Memory B cell (primary cell): Measurements from ENCODE around the gene PADI1.

Source experiments
- ATAC-seq: fragments of 150-1000 bp; cut with Tn5 transposase; 2 replicates; pipeline ENCODE4 v1.10.0; 2021; ENCODE audit warnings: low read depth, mild to moderate bottlenecking, moderate library complexity
- DNase-seq, 2 donors: peaks; one replicate each; pipeline ENCODE4 v3.0.0; 2022; ENCODE audit warnings: low spot score in 2 of 2
- H3K27ac Mint-ChIP-seq: one replicate; pipeline ENCODE4 v1.8.0; 2022; ENCODE audit warnings: mild to moderate bottlenecking, moderate library complexity, mixed read lengths
- H3K27me3 Mint-ChIP-seq: one replicate; pipeline ENCODE4 v1.8.0; 2022; ENCODE audit warnings: mixed read lengths
- H3K36me3 Mint-ChIP-seq: one replicate; pipeline ENCODE4 v1.8.0; 2022; ENCODE audit warnings: mild to moderate bottlenecking, mixed read lengths
- H3K4me1 Mint-ChIP-seq: one replicate; pipeline ENCODE4 v1.8.0; 2022; ENCODE audit warnings: mixed read lengths
- H3K4me3 Mint-ChIP-seq: one replicate; pipeline ENCODE4 v1.8.0; 2022; ENCODE audit warnings: mild to moderate bottlenecking, moderate library complexity, mixed read lengths
- H3K9me3 Mint-ChIP-seq: one replicate; pipeline ENCODE4 v1.8.0; 2022; ENCODE audit warnings: mixed read lengths

The PADI1 gene

GRCh38 chr1:17281775-17282181, 76.8 kb downstream of the PADI1 start:
- peaks cover 6% of the 10 kb centered on the region for H3K4me1 Mint-ChIP-seq
- H3K27me3 Mint-ChIP-seq, result peaks cover 6% of the 10 kb centered on the region
- no peaks in the 10 kb centered on the region for H3K9me3 Mint-ChIP-seq
- no peak overlapping the region for H3K27ac Mint-ChIP-seq
- DNase-seq (no peak), ATAC-seq (no peak)
- H3K36me3 Mint-ChIP-seq, result no peaks in the 10 kb centered on the region
- H3K4me3 Mint-ChIP-seq, result no peak overlapping the region

DNA sequence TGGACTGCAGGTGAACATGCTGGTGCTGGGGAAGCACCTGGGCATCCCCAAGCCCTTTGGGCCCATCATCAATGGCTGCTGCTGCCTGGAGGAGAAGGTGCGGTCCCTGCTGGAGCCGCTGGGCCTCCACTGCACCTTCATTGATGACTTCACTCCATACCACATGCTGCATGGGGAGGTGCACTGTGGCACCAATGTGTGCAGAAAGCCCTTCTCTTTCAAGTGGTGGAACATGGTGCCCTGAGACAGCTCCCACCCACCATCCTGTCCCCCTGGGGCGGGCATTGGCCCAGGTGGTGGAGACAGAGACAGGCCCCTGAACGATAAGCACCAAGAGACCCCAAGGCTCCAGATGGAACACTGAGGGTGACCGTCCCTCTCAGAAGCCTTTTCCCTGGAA, 77.9 kb downstream of the PADI1 start:
- no peaks in the 10 kb centered on the region for H3K9me3 Mint-ChIP-seq
- H3K27me3 Mint-ChIP-seq, result peaks cover 6% of the 10 kb centered on the region
- ATAC-seq, result no peak
- DNase-seq, result no peak
- peaks cover 6% of the 10 kb centered on the region for H3K4me1 Mint-ChIP-seq
- no peak overlapping the region for H3K4me3 Mint-ChIP-seq
- H3K27ac Mint-ChIP-seq, result no peak overlapping the region
- no peaks in the 10 kb centered on the region for H3K36me3 Mint-ChIP-seq

DNA sequence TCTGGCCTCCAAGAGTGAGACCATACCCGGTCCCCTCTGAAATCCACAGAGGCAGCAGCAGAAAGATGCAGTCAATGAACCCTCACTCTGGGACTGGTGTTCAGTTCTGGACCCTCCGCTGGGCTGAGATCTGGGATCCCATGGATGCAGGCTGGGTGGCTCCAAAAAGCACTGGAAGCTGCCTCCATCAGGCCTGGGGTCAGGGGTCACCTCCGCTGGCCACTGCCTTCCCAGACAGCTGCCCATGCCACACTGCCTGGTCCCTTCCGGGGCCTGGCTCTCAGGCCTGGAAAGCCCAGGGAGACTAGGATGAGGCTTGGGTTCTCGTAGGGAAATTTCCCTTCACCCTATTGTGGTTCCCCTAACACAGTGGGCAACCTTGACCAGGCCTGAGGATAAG, 81.7 kb downstream of the PADI1 start:
- no peak overlapping the region for H3K27ac Mint-ChIP-seq
- peaks cover 7% of the 10 kb centered on the region for H3K27me3 Mint-ChIP-seq
- DNase-seq (no peak), ATAC-seq (no peak)
- no peaks in the 10 kb centered on the region for H3K9me3 Mint-ChIP-seq
- peaks cover 6% of the 10 kb centered on the region for H3K4me1 Mint-ChIP-seq
- no peaks in the 10 kb centered on the region for H3K36me3 Mint-ChIP-seq
- H3K4me3 Mint-ChIP-seq, result no peak overlapping the region

GRCh38 chr1:17287130-17287776, 82.3 kb downstream of the PADI1 start:
- Mint-ChIP-seq H3K27me3 (peaks cover 7% of the 10 kb centered on the region), H3K36me3 (no peaks in the 10 kb centered on the region), H3K4me1 (peaks cover under 1% of the 10 kb centered on the region), H3K9me3 (no peaks in the 10 kb centered on the region), H3K4me3 (no peak overlapping the region), H3K27ac (no peak overlapping the region)
- ATAC-seq (no peak), DNase-seq (no peak)

DNA sequence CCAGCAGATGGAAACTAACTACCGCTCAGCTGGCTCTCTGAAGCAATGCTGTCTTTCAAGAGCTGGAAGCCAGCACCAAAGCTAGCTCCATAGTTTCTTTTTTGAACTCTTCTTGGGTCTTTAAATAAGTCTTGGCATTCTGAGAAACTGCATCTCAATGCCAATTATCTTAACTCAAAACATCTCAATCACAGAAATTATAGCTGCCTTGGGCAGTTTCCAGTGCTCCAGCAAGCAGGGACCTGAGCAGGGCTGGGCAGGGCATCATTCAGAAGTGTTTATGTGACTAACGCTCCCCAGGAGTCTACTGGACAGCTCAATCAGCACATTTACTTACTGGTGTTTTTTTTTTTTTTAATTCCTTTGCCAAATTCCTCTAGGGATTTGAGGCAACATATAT, 84.8 kb downstream of the PADI1 start:
- Mint-ChIP-seq H3K27ac (no peak overlapping the region), H3K4me3 (no peak overlapping the region), H3K9me3 (no peaks in the 10 kb centered on the region), H3K4me1 (no peaks in the 10 kb centered on the region), H3K27me3 (peaks cover 14% of the 10 kb centered on the region), H3K36me3 (no peaks in the 10 kb centered on the region)
- DNase-seq (no peak), ATAC-seq (no peak)

GRCh38 chr1:17290553-17290952, 85.6 kb downstream of the PADI1 start:
- Mint-ChIP-seq H3K9me3 (no peaks in the 10 kb centered on the region), H3K4me3 (no peak overlapping the region), H3K27me3 (peaks cover 16% of the 10 kb centered on the region), H3K27ac (no peak overlapping the region), H3K4me1 (no peaks in the 10 kb centered on the region), H3K36me3 (no peaks in the 10 kb centered on the region)
- DNase-seq (no peak), ATAC-seq (no peak)

- Mint-ChIP-seq H3K9me3 (no peaks in the 10 kb centered on the region), H3K36me3 (no peaks in the 10 kb centered on the region), H3K27me3 (peaks cover 19% of the 10 kb centered on the region), H3K4me1 (no peaks in the 10 kb centered on the region), H3K27ac (no peak overlapping the region), H3K4me3 (no peak overlapping the region)
- ATAC-seq (no peak), DNase-seq (no peak)
Observed at GRCh38 chr1:17292299-17293160, 87.6 kb downstream of the PADI1 start.

DNA sequence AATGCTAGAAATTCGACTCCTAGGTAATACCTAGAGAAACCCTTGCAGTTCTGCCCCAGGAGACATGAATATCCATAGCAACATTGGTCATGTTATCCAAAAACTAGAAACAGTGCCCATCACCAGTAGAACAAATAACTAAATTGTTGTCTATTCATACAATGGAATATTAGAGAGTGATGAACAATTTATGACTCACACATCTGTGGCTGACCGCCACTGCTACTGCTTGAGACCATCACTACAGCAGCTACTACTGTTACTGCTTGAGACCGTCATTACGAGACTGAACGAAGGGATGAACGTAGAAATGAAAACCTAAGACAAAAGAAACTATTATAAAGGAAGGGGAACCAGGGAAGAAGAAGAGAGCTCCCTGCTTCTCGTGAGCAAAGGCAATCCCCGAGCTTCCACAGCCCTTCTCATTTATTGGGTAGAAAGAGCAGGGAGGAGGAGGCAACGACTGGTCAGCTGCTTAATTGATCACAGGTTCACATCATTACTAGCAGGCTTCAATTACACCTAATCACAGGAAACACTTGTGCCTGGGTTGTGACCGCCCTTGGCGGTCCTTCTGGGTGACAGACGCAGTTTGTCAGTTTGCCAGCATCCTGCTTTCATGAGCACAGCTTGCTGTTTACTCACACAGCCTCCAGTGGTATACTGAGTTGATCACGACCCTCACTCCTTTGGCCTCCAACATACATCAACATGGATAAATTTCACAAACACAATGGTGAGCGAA, 88.9 kb downstream of the PADI1 start:
- ATAC-seq (no peak), DNase-seq (no peak)
- Mint-ChIP-seq H3K9me3 (peaks cover 2% of the 10 kb centered on the region), H3K27ac (no peak overlapping the region), H3K36me3 (no peaks in the 10 kb centered on the region), H3K27me3 (peaks cover 21% of the 10 kb centered on the region), H3K4me1 (no peaks in the 10 kb centered on the region), H3K4me3 (no peak overlapping the region)

DNA sequence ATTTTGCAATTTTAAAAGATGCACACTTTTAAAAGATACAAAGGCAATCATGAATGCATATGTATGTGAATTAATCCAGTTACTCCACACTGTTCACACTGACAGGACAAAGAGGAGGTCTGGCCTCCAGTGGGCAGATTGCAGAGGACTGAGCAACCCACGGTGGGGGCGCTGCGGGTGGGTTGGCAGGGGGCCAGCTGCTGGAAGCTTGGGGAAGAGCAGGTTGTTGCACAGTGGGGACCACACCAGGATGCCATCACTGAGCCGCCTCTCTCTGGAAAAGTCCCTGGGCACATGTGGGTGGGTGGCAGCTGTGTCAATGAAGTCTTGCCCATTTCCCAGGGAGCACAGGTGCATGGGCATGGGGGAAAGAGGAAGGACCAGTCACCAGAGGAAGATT, 90.4 kb downstream of the PADI1 start:
- DNase-seq (no peak), ATAC-seq (no peak)
- Mint-ChIP-seq H3K4me3 (no peak overlapping the region), H3K9me3 (peaks cover 8% of the 10 kb centered on the region), H3K36me3 (no peaks in the 10 kb centered on the region), H3K27me3 (peaks cover 26% of the 10 kb centered on the region), H3K27ac (no peak overlapping the region), H3K4me1 (no peaks in the 10 kb centered on the region)
